Heart left ventricle (tissue), 13 donors: Measurements from ENCODE around the gene RNU7-1.

Source experiments
- CTCF ChIP-seq, 12 donors: fragments of 200-600 bp; sonication (generic) in 4 of 12; IDR thresholded peaks; one replicate each; pipeline versions ENCODE4 v1.5.0 to v1.8.0; 2018 to 2022; ENCODE audit warnings: antibody characterized with exemption in 12 of 12, mild to moderate bottlenecking in 5 of 12
- POLR2A ChIP-seq, 2 donors: fragments of 450-650 bp; IDR thresholded peaks; one replicate each; pipeline ENCODE4 v1.6.1; 2017; ENCODE audit warnings: antibody characterized with exemption in 2 of 2, mild to moderate bottlenecking in 2 of 2, moderate library complexity in 2 of 2
- donor health status: ischemic (EF 13 %, LVEDD 7.1; RV severe dilation, severe dysfunction).
- donor health status: DM: no; HTN: yes; CAD: no.
- donor health status: DM: no; HTN: no; CAD: no.
- donor health status: ischemic (EF 25% LVEDD 6.9; RV normal size, moderate dysfunction).
- donor health status: ischemic (EF 25% LVEDD 5.7; RV mildly dilated, moderate dysfunction).
- donor health status: ischemic (EF 35%, LVEDD 5.7; RV mildly dilated, moderate dysfunction).
- donor health status: nonischemic (EF 11% LVEDD 7.7; RV severe dilation, severe dysfunction).
- donor health status: DM: yes; HTN: yes; CAD: no.
- donor health status: PGD.
- donor health status: ischemic (EF 29% LVEDD 5.4; RV normal size, mild dysfunction).
- donor health status: nonischemic (EF 23%, LVEDD 6.1; RV moderate dilation, normal function).

DNA sequence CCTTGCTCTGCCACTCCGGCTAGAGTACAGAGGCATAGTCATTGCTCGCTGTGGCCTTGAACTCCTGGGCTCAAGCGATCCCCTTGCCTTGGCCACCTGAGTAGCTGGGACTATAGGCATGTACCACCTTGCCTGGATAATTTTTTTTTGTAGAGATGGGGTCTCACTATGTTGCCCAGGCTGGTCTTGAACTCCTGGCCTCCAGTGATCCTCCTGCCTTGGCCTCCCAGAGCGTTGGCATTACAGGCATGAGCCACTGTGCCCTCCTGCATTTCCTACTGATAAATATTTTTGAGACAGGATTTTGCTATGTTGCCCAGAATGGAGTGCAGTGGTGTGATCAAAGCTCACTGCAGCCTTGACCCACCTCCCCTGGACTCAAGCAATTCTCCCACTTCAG lies 36.5 kb downstream of the RNU7-1 start:
- no peak for TF ChIP-seq CTCF (IDR thresholded peaks at IDR 0.05)
- TF ChIP-seq POLR2A (IDR thresholded peaks at IDR 0.05): no peak
